Left forelimb (tissue), 1 donor: ENCODE data around the gene DBN1.

Experiments
- DNase-seq: peaks from one replicate; pipeline ENCODE4 v3.0.0-alpha.2; 2018; ENCODE audit warnings: low spot score

The DBN1 gene

DNA sequence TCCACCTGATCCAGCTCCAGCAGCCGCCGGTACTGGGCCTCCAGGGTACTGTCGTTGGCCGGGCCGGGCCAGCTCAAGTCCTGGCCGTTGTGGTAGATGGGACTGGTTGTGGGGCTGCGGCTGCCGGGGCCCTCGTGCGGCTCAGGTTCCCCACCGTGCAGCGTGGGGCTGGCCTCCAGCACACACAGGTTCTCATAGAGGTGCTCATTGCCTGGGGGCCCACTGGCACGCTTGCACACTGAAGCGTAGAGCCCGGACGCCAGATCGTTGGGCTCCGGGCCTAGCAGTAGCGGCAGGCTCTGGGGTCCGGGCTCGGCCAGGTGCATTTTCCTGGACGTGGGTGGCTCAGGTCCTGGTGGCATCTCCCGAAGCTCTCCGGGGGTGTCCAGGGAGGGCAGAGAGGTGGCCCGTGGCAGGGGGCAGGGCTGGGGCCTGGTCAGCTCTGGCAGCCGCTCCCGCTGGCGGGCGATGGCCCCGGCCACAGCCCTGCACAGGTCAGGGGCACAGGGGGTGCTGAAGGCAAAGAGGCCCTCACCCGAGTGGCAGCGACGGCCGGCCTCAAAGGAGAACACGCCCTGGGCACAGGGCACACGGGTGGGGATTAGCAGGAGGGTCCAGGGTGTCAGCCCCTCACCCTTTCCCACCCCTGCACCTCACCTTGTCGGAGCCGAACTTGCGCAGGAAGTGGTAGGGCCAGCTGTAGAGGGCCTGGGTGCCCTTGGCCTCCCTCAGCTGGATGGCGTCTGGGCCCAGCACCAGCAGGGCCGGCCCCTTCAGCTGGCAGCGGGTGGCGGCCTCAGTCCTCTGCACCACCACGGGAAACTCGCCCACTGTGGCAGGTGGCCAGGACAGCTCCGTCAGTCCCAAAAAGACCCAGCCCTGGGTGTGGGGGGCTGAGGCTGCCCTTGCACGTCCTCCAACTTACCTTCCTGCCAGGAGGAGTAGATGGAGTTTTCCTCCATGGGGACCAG lies 30.9 kb upstream of the DBN1 start:
- no peak for DNase-seq

GRCh38 chr5:177503351-177504085 lies 30.1 kb upstream of the DBN1 start:
- DNase-seq: no peak

DNA sequence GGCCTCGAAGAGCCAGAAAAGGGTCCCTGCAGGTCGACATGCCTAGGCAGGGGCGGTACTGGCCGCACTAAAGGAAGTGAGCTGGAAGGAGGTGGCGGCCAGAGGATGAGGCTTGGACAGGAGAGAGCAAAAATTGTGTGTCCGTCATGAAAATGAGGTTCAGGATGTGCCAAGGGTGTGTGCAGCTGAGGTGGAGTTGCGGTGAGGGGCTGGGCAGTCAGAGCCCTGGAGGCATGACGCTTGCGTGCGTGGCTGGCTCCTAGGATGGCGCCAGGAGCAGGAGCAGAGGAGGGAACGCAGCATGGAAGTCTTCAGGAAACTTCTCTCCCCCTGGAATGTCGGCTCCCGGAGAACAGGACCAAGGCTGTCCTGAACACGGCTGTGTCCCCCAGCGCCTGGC lies 29.5 kb upstream of the DBN1 start:
- no peak for DNase-seq

GRCh38 chr5:177501874-177502678 lies 28.6 kb upstream of the DBN1 start:
- no peak for DNase-seq

DNA sequence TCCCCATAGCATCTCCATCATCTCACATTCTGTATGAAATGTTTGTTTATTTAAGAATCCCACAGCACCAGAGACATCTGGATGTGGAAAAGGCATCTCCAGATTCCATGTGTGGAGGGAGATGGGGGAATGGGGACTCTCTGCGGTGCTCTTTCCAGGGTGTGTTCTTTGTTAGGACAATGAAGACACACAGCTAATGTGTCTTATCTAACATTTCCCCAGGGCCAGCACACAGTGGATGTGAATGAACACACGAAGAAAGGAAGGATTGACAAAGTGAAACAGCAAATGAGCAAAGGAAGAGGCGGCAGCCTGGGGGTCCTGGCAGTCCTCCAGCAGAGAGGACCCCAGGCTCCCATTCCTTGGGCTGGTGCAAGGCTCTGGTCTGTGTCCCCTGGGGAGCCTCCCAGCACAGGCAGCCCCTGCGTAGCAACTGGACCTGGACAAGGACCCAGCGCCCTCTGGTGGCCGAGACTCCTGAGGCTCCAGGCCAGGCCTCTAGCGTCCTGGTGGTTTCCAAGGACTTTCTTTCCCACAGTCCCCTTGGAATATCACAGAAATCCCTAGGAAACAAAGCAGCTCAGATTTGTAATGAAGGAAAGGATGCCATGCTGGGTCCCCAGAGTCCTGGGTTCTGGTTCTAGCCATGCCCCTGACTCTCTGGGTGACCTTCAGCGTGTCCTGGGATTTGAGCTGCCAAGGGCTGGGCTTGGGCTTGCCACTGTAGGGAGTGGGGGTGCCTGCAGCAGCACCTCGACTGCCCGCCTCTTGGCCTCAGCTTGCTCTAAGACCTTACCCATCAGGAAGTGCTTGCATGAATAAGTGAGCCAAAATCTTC lies 27.5 kb upstream of the DBN1 start:
- DNase-seq: peak; percentile 89

DNA sequence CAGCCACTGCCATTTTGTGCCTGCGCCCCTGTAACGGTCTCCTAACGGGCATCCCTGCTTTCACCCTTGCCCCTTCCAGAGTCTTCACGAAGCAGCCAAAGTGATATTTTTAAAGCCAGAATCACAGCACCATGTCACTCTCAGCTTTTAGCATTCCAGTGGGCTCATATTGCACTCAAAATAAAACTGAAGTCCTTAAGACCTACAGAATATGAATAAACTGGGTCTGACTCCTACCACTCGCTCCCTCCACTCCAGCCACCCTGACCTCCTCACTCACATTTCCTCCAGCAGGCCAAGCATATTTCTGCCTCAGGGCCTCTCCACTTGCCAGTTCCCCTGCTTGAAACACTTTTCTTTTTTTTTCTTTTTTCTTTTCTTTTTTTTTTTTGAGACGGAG lies 26.4 kb upstream of the DBN1 start:
- no peak for DNase-seq

DNA sequence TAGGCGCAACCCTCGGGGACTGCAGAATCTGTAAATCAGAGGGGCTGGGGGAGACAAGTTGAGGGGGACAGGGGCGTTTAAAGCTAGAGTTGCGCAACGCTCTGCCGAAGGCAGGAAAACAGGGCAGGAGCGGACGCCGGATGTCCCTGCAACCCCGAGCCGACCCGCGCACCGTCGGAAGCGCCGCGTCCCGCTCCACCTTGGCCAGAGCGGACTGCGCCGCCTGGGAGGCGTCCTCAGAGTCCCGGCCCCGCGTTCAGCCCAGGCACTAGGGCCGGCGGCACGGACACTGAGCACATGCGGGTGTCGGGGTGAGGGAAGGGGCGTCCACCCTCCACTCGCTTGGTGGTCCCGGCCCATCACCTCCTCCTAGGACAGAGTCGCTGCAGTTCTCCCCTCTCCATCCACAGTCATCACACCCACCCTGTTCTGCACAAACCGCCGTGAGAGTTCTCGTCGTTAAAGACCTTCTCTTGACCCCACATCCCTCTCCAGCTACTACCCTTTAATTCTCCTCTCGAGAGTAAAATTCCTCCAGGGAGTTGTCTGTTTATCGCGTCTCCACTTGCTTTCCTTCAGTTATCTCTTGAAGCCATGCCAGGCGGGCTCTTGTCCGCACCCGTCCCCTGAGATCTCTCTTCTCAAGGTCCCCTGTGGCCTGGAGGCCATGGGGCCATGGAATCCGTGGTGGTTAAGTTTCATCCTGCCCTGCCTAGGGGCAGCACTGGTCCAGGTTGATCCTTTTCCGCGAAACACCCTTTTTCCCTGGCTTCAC lies 24.8 kb upstream of the DBN1 start:
- no peak for DNase-seq

DNA sequence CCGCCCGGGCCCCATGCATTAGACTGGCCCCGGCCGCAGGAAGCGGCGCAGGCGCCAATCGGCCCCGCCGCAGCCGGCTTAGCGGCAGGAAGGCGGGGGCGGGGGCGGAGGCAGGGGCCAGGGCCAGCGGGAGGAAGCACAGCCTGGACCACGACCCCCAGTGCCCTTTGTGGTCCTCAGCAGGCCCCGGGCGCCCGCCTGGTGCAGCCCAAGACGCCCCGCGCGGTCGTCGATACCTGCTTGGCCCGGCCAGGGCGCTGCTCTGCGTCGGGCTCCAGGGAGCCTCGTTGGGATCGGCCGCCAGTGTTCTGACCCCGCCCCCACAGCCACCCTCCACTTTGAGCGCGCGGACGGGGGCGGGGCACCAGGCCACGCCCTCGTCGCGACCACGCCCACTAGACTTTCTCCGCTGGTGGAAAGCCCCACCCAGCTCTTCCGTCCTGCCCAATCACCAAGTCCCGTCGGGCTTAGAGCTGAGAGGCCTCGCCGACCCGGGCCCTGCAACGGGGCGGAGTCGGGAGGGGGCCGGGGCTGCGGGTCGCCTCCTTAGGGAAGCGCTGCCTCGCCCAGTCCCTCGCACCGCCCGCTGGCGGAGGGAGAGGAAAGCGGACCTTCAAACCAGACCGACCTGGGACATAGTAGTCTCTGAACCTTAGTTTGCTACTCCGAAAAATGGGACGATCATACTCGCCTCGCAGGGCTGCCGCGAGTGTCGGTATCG lies 24.0 kb upstream of the DBN1 start, which contains the start of gene PDLIM7:
Gene PDLIM7 (minus strand): TSS at position 313 of the 721 bp plus-strand sequence. CDS start 1,092 bp downstream, outside the sequence.
- peak; percentile 97 for DNase-seq

DNA sequence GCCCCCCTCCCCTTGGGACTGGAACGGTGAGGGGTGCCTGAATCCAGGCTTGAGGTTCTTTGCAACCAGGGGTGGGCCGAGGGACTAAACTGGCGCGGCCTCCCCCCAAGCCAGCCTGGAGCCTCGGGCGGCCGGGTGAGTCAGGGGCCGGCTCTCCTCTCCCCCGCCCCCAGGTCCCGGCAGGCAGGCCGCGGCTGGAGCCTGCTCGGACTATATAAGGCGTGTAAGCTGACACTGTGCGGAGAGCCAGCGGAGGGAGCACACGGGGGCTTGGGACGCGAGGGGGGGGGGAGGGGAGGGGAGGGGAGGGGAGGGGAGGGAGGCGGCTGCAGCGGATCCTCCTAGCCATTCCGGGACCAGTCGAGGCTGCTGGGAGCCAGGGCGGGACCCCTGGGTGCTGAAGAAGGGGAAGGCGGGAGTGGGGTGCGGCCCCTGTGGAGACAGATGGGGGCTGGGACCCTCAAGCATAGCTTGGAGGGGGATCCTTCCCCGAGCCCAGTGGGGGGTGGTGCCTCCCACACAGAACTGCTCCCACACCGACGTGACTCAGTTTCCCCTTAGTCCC lies 23.4 kb upstream of the DBN1 start:
- DNase-seq: peak; percentile 90

DNA sequence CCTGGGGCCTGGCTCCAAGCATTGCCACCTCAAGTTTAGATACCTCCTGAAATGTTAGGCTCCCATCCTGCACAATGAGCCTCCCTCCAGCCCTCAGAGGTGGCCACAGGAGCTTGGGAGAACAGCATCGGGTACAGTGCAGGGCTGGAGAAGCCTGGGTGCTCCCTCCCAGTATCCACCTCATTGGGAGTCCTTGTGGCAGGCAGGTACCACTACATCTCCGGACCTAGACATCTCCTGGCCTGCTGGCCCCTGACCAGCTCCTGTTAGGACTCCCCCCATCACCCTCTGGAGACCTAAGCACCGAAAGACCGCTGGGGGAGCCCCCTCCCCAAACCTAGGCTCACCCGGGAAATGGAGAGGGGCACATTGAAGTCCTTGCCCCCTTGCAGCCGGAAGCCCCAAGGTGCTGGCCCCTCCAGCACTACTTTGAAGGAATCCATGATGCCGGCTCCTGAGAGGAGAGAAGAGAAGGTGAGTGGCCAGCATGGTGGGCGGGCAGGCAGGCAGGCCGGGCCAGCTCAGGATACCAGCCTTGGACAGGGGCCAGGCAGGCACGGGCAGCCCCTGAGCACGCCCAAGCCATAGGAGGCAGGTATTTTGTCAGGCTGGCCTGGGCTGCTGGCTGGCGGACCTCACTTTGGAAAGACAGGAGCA lies 22.8 kb upstream of the DBN1 start:
- no peak for DNase-seq

GRCh38 chr5:177495243-177496060 lies 22.0 kb upstream of the DBN1 start:
- peak; percentile 85 for DNase-seq

DNA sequence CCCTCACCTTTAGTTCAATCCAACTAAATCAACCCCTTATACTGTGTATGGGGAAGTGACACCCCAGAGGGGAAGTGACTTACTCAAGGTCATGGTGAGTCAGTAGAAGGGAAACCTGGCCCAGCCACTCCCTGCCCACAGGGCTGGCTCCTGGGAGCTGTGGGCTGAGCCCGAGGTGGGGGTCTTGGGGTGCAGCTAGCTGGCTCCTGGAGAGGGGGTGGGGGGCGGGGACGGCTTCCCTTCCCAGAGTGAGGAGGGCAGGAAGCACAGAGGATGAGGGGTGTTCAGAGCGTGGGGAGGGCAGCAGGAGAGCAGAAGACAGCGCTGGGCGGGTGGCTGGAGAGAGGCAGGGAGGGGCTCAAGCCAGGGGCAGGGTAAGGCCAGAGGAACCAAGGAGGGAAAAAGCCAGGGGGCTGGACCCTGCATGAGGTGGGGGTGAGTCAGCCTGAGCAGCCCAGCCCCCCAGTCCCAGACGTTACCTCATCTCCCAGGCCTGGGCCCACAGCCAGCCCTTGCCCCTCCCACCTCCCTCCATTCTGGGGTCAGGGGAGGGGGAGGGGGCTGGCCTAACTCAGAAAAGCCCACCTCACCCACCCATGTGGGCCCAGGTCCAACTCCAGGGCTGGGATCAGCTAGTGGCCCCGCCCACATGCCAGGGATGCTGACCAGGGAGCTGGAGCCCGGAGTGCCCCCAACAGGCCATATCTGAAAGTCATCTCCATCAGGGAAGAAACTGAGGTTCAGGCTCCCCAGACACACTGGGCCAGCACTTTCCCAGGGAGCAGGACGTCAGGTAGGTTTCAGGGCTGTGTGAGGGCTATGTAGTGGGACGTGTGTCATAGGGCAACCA lies 21.1 kb upstream of the DBN1 start:
- peak; percentile 87 for DNase-seq

- no peak for DNase-seq
Observed at GRCh38 chr5:177493795-177494345, 20.4 kb upstream of the DBN1 start.

DNA sequence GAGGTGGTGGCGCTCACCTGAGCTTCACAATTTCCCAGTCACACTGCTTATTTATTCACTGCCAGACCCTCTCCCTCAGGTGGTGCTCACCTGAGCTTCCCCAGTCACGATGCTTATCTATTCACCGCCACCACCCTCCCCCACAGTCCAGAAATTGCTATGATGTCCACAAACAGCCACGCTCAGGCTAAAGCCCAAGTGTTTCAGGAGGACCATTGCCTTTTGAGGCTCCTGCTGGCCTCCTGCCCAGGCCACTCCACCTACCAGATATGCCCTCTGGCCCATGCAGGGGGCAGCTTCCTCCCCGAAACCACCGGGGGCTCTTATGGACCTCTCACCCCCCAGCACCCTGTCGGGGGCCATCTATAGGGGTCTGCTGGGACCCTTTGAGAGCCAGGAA lies 19.4 kb upstream of the DBN1 start:
- no peak for DNase-seq

DNA sequence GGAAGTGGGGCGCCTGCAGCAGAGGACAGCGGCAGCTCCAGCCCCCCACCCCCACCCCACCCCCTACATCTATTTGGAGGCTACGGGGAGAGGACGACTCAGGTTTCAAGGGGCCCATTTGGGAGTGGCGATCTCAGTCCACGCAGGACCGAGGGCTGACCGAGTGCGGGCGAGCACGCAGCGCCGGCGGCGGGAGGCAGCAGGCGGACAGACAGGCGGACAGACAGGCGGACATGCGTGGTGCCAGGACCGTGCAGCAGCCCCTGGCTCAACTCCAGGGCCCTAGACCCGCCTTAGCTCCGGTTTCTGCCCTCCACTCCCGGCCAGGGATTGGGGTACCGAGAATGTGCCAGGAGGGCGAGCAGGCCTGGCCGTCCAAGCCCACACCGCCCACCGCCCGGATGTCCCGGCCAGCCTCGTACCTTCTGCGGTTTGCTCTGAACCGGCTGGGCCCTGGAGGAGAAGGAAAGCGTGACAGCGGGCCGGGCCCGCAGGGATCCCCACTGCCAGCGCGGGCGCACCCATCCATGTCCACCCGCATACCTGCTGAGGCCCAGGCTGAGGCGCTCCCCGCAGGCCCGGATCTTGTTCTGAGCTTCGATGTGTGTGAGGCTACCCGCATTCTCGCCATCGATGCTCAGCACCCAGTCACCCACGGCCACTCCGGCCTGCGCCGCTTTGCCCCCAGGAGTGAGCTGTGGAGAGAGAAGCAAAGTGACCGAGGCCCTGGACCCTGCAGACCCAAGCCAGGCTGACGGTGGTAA lies 18.7 kb upstream of the DBN1 start:
- no peak for DNase-seq

- no peak for DNase-seq
Observed at GRCh38 chr5:177491429-177491945, 18.1 kb upstream of the DBN1 start.
